ENCODE data around the gene ADIPOR1.

DNA sequence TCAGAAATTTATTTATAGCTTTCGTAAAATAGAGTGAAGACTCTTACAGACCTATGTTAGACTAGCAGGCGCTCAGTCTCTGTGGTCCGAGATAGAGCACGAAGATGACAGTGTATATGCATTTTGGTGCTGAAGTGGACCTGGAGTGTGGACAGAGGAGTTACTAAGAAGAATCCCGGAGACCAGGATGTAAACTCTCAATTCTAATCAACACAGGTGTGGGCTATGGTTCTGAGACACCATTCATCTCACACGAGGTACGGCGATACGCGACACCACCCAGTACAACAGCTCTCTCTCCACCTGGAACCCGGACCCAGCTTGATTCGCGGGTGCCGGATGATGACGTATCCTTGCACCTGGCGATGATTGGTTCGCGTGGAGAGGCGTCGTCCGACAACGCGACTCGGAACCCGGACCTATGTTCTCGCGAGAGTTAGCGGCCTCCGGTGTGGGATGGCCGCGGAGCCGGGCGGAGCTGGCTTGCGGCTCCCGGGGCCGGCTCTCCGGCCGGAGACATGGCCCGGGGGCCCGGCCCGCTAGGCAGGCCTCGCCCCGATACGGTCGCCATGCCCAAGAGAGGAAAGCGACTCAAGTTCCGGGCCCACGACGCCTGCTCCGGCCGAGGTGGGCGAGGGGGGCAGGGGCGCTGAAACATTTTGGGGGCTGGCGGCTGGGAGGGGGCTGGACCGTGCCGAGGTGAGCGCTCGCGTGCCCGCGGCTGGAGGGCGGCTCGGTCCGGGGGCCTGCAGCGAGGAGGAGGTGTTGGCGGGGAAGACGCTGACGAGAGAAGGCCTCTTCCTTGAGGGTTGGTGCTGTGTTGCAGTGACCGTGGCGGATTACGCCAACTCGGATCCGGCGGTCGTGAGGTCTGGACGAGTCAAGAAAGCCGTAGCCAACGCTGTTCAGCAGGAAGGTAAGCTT lies 49.1 kb upstream of the ADIPOR1 start, which contains the start of gene TMEM183A:
- no peak for TF ChIP-seq EZH2 (IDR thresholded peaks at IDR 0.05; ENCODE audit: insufficient read depth, poor library complexity, severe bottlenecking)
- TF ChIP-seq EZH2phosphoT487 (IDR thresholded peaks at IDR 0.05; ENCODE audit: insufficient read depth, low read depth) = no peak

All from GM23248 (cell line).